Heart right ventricle (tissue), 16 donors: ENCODE results near the gene TEAD1. TPM values are rescaled to one million over a fixed set of nuclear protein-coding genes. Genes with fewer than 3 reads are reported as not detected.

ENCODE experiments used
- ATAC-seq, 8 donors: fragments of 200-7000 bp; cut with Tn5 transposase; one replicate each; pipeline ENCODE4 v1.9.1; 2020; ENCODE audit warnings: mild to moderate bottlenecking in 8 of 8, moderate library complexity in 8 of 8, moderate number of reproducible peaks in 1 of 8
- DNase-seq, 2 donors: peaks; one replicate each; pipeline ENCODE4 v3.0.0-alpha.2; 2020
- H3K27ac ChIP-seq, 10 donors: fragments of 200-600 bp; sonication (generic) in 2 of 10; one replicate each; pipeline versions ENCODE4 v1.5.0 to v1.8.0; 2020 to 2022; ENCODE audit warnings: mild to moderate bottlenecking in 3 of 10
- H3K27me3 ChIP-seq, 7 donors: fragments of 200-600 bp; one replicate each; pipeline ENCODE4 v1.8.0; 2021 to 2022; ENCODE audit warnings: mild to moderate bottlenecking in 2 of 7
- H3K36me3 ChIP-seq, 9 donors: fragments of 200-600 bp; sonication (generic) in 1 of 9; one replicate each; pipeline versions ENCODE4 v1.5.0 to v1.8.0; 2020 to 2022; ENCODE audit warnings: mild to moderate bottlenecking in 2 of 9
- H3K4me1 ChIP-seq, 9 donors: fragments of 200-600 bp; sonication (generic) in 1 of 9; one replicate each; pipeline versions ENCODE4 v1.5.0 to v1.8.0; 2020 to 2022; ENCODE audit warnings: mild to moderate bottlenecking in 4 of 9
- H3K4me3 ChIP-seq, 10 donors: fragments of 200-600 bp; sonication (generic) in 2 of 10; one replicate each; pipeline versions ENCODE4 v1.5.0 to v1.8.0; 2020 to 2022; ENCODE audit warnings: mild to moderate bottlenecking in 7 of 10, moderate library complexity in 2 of 10
- H3K9me3 ChIP-seq, 11 donors: fragments of 200-600 bp in 10 of 11; sonication (generic) in 2 of 11; one replicate each; pipeline versions ENCODE4 v1.5.0 to v1.8.0; 2013 to 2022; ENCODE audit warnings: mild to moderate bottlenecking in 2 of 11, control low read depth in 1 of 11, moderate library complexity in 1 of 11
- WGBS, 2 donors: extraction: QIAGEN DNeasy Blood & Tissue Kit; methylation state at CpG; one replicate each; pipeline ENCODE4 v1.1.7; 2013; ENCODE audit warnings: inconsistent platforms in 1 of 2; 5-methylcytosine and 5-hydroxymethylcytosine counted together
- intact Hi-C, 10 donors: fragments of 100-400 bp; cut with DNase I; formaldehyde crosslinking; loops; one replicate each; pipeline versions ENCODE4 v1.11.1 to v1.14.2; 2022
- polyA plus RNA-seq, 2 donors: library from polyadenylated mRNA; stranded (reverse); fragments of 200-250 nt; gene quantifications; one replicate each; pipeline ENCODE4 v1.2.3, GENCODE V29; 2013
- total RNA-seq, 10 donors: library from RNA; stranded (reverse); fragmentation: NEBNext Ultra II Directional in 3 of 10; extraction: Animal tissue kit (Norgen Biotek cat#: 25700) in 3 of 10; gene quantifications; one replicate each; pipeline versions ENCODE4 v1.2.1 to v1.2.4, GENCODE V29; 2021 to 2023
- TF ChIP-seq, protein P1 (sequence below), 9 donors: fragments of 200-600 bp; sonication (generic) in 2 of 9; IDR thresholded peaks; one replicate each; pipeline versions ENCODE4 v1.5.0 to v1.8.0; 2021 to 2022; ENCODE audit warnings: antibody characterized with exemption in 9 of 9, mild to moderate bottlenecking in 5 of 9, moderate library complexity in 1 of 9
- donor health status: Arrhythmogenic right ventricular cardiomyopathy.
- donor health status: ischemic (EF 13 %, LVEDD 7.1; RV severe dilation, severe dysfunction).
- donor health status: healthy with polysubstance abuse.
- donor health status: DM: no; HTN: yes; CAD: no.
- donor health status: DM: no; HTN: no; CAD: no.
- donor health status: ischemic (EF 25% LVEDD 6.9; RV normal size, moderate dysfunction).
- donor health status: ischemic (EF 25% LVEDD 5.7; RV mildly dilated, moderate dysfunction).
- donor health status: healthy.
- donor health status: DM: yes; HTN: yes; CAD: no.
- donor health status: Ischemic cardiomyopathy.
- donor health status: ischemic (EF 35%, LVEDD 5.7; RV mildly dilated, moderate dysfunction).
- donor health status: nonischemic (EF 11% LVEDD 7.7; RV severe dilation, severe dysfunction).
- donor health status: DM: yes; HTN: yes; CAD: no.
- donor health status: PGD.
- donor health status: ischemic (EF 29% LVEDD 5.4; RV normal size, mild dysfunction).
- donor health status: nonischemic (EF 23%, LVEDD 6.1; RV moderate dilation, normal function).

TEAD1 gene
- total and polyA plus RNA-seq, 12 donors = 12.7 to 138 (median 116) TPM

GRCh38 chr11:12655842-12656241 lies 18.4 kb upstream of the TEAD1 start:
- Histone ChIP-seq H3K4me3 (no peak overlapping the region), H3K36me3 (no peaks in the 10 kb centered on the region), H3K9me3 (peaks cover 0 to 41% (median 11%) of the 10 kb centered on the region in 11 donors), H3K4me1 (no peaks in the 10 kb centered on the region), H3K27me3 (no peaks in the 10 kb centered on the region), H3K27ac (no peak overlapping the region)
- ATAC-seq (no peak), DNase-seq (no peak)
- intact Hi-C loops = no loop called here
- TF ChIP-seq, protein P1, sequence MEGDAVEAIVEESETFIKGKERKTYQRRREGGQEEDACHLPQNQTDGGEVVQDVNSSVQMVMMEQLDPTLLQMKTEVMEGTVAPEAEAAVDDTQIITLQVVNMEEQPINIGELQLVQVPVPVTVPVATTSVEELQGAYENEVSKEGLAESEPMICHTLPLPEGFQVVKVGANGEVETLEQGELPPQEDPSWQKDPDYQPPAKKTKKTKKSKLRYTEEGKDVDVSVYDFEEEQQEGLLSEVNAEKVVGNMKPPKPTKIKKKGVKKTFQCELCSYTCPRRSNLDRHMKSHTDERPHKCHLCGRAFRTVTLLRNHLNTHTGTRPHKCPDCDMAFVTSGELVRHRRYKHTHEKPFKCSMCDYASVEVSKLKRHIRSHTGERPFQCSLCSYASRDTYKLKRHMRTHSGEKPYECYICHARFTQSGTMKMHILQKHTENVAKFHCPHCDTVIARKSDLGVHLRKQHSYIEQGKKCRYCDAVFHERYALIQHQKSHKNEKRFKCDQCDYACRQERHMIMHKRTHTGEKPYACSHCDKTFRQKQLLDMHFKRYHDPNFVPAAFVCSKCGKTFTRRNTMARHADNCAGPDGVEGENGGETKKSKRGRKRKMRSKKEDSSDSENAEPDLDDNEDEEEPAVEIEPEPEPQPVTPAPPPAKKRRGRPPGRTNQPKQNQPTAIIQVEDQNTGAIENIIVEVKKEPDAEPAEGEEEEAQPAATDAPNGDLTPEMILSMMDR (IDR thresholded peaks at IDR 0.05) = no peak

DNA sequence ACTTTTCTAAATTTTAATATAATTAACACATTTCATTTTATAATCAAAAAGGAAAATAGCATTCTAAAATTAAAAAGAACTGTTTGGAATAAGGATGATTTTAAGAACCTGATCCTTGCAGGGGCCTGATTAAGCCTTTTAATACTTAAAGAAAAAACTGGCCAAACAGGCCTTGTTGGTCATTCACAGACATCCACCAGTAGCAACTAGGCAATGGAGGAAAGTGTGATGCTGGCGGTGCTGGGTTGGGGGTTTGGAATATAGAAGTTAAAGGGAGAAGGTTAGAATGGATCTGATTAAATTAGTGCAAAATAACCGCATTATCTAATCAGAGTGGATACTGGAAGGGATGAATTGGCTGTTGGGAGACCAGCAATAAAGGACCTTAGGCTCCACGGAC lies 16.9 kb upstream of the TEAD1 start:
- no peaks in the 10 kb centered on the region for H3K27me3 ChIP-seq
- H3K36me3 ChIP-seq = no peaks in the 10 kb centered on the region
- 97 to 98% methylated on average over 3 of the region's 3 CpGs for WGBS, 2 donors
- H3K9me3 ChIP-seq = peaks cover 0 to 41% (median 11%) of the 10 kb centered on the region in 11 donors
- DNase-seq (no peak), ATAC-seq (no peak)
- H3K4me1 ChIP-seq = no peaks in the 10 kb centered on the region
- no peak overlapping the region for H3K27ac ChIP-seq
- intact Hi-C loops = no loop called here
- H3K4me3 ChIP-seq = no peak overlapping the region
- TF ChIP-seq, protein P1 (IDR thresholded peaks at IDR 0.05) = no peak

GRCh38 chr11:12657981-12658380 lies 16.2 kb upstream of the TEAD1 start:
- DNase-seq (no peak), ATAC-seq (no peak)
- WGBS, 2 donors = 95 to 96% methylated on average over 2 of the region's 2 CpGs
- Histone ChIP-seq H3K27me3 (no peaks in the 10 kb centered on the region), H3K27ac (no peak overlapping the region), H3K36me3 (no peaks in the 10 kb centered on the region), H3K4me3 (no peak overlapping the region), H3K4me1 (no peaks in the 10 kb centered on the region), H3K9me3 (peaks cover 0 to 41% (median 11%) of the 10 kb centered on the region in 11 donors)
- TF ChIP-seq, protein P1 (IDR thresholded peaks at IDR 0.05) = no peak
- intact Hi-C loops = no loop called here

- Histone ChIP-seq H3K27ac (no peak overlapping the region), H3K9me3 (peaks cover 0 to 7% (median 0%) of the 10 kb centered on the region in 11 donors), H3K4me3 (no peak overlapping the region), H3K36me3 (no peaks in the 10 kb centered on the region), H3K4me1 (no peaks in the 10 kb centered on the region), H3K27me3 (no peaks in the 10 kb centered on the region)
- WGBS, 2 donors = 88 to 95% methylated on average over 8 of the region's 8 CpGs
- ATAC-seq = no peak
- intact Hi-C loops = loop anchor here in 1 of 10 donors (10.0 kb wide), 1 partner anchor 57 kb away; no protein-coding TSS in a partner anchor
- no peak for DNase-seq
- TF ChIP-seq, protein P1 (IDR thresholded peaks at IDR 0.05) = no peak
Measured at GRCh38 chr11:12662101-12662689, 12.0 kb upstream of the TEAD1 start.
